SH-SY5Y (cell line): ENCODE measurements around the gene SVIL.

ENCODE experiments used
- GATA2 ChIP-seq: IDR thresholded peaks from 2 replicates; pipeline ENCODE4 v1.6.1; 2011; ENCODE audit warnings: mild to moderate bottlenecking, low read depth, low read length
- GATA3 ChIP-seq: IDR thresholded peaks from 2 replicates; pipeline ENCODE4 v1.6.1; 2011; ENCODE audit warnings: low read depth, mild to moderate bottlenecking, low read length, moderate library complexity

DNA sequence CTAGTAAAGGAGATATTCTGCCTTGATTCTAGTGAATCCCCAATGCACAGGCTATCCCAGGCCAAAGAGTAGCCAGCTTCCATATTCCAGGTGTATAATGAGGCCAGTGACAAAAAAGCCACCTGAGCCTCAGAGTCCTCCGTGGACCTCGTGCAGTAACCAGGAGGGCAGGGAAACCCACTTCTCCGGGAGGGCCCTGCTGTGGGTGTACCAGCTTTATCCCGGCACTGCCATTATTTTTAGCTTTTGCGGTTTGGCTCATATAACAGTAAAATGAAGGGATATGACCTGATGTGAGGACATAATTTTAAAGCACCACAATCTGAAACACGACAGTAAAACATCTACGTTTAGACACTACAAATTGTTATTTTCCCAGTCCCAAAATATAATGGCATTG lies 109.0 kb downstream of the SVIL start:
- TF ChIP-seq GATA2 (no peak), GATA3 (no peak)
